ENCODE data around the gene KIF5C. TPM values are rescaled to one million over a fixed set of nuclear protein-coding genes. Genes with fewer than 3 reads are reported as not detected.

KIF5C gene
- total RNA-seq, 4 donors from 2014 or later, result 0.51 to 2.8 (median 2.0) TPM

- no peak for DNase-seq
- no peak for ATAC-seq
- no peaks in the 10 kb centered on the region for H3K9me3 ChIP-seq
- no peak overlapping the region for H3K4me3 ChIP-seq
- no peak for TF ChIP-seq POLR2A (IDR thresholded peaks at IDR 0.05)
- TF ChIP-seq, protein P1, sequence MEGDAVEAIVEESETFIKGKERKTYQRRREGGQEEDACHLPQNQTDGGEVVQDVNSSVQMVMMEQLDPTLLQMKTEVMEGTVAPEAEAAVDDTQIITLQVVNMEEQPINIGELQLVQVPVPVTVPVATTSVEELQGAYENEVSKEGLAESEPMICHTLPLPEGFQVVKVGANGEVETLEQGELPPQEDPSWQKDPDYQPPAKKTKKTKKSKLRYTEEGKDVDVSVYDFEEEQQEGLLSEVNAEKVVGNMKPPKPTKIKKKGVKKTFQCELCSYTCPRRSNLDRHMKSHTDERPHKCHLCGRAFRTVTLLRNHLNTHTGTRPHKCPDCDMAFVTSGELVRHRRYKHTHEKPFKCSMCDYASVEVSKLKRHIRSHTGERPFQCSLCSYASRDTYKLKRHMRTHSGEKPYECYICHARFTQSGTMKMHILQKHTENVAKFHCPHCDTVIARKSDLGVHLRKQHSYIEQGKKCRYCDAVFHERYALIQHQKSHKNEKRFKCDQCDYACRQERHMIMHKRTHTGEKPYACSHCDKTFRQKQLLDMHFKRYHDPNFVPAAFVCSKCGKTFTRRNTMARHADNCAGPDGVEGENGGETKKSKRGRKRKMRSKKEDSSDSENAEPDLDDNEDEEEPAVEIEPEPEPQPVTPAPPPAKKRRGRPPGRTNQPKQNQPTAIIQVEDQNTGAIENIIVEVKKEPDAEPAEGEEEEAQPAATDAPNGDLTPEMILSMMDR (IDR thresholded peaks at IDR 0.05 in 4 of 5, conservative IDR thresholded peaks at IDR 0.05 in 1 of 5), result no peak
- intact Hi-C loops (cut with DNase I; ENCODE audit: low total_unique reads) (no loop called here), in situ Hi-C loops (cut with MboI; ENCODE audit: low sequenced_read_pairs in 4 of 4) (no loop called here)
- no peaks in the 10 kb centered on the region for H3K36me3 ChIP-seq
- no peak overlapping the region for H3K27ac ChIP-seq
- H3K4me1 ChIP-seq, result no peaks in the 10 kb centered on the region
- no peaks in the 10 kb centered on the region for H3K27me3 ChIP-seq
Observed at GRCh38 chr2:148952621-148953020, 77.6 kb downstream of the KIF5C start.

DNA sequence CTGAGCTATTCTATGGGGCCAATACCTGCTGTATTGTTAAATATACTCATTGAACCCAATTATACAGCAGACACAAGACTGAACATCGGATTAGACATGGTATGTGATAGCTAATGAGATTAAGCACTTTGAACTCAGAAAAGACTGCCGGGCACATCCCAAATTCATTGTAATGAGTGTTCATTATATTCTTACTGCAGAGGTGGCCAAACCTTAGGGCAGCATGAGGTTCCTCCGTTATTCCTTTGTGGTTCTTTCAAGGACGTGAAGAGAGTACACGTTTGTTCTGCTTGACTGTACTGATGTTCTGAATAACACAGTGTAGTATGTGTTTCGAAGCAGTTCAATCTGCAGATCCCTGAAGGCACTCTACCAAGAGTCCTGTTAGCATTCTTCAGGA is 78.4 kb downstream of the KIF5C start:
- ATAC-seq, result no peak
- Histone ChIP-seq H3K27ac (no peak overlapping the region), H3K27me3 (no peaks in the 10 kb centered on the region), H3K9me3 (no peaks in the 10 kb centered on the region), H3K4me1 (no peaks in the 10 kb centered on the region), H3K4me3 (no peak overlapping the region), H3K36me3 (no peaks in the 10 kb centered on the region)
- no peak for TF ChIP-seq POLR2A (IDR thresholded peaks at IDR 0.05)
- TF ChIP-seq, protein P1 (IDR thresholded peaks at IDR 0.05 in 4 of 5, conservative IDR thresholded peaks at IDR 0.05 in 1 of 5), result no peak
- DNase-seq, result no peak
- intact Hi-C loops (cut with DNase I; ENCODE audit: low total_unique reads) (no loop called here), in situ Hi-C loops (cut with MboI; ENCODE audit: low sequenced_read_pairs in 4 of 4) (no loop called here)

DNA sequence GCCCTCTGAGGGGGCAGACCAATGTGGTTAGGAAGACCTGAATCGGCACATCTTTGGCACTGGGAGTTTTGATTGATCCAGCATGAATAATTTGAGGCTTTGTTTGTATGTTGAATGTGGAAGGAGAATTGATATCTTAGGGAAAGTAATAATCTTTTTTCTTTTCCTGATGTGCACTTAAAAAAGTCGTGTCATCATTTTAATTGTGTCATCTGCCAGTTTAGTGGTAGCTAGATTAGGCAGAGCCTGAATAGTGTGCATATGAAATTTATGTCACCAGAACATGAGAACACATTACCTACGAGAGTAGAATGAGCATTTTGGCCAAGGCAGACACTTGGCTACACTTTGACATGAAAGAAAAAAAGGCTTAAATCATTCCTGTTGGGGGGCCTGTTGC is 79.5 kb downstream of the KIF5C start:
- in situ Hi-C loops (cut with MboI; ENCODE audit: low sequenced_read_pairs in 4 of 4), result no loop called here
- intact Hi-C loops (cut with DNase I; ENCODE audit: low total_unique reads), result no loop called here
- TF ChIP-seq, protein P1 (IDR thresholded peaks at IDR 0.05 in 4 of 5, conservative IDR thresholded peaks at IDR 0.05 in 1 of 5), result no peak
- no peak for TF ChIP-seq POLR2A (IDR thresholded peaks at IDR 0.05)

GRCh38 chr2:148955798-148956197 is 80.8 kb downstream of the KIF5C start:
- no peak for ATAC-seq
- TF ChIP-seq, protein P1 (IDR thresholded peaks at IDR 0.05 in 4 of 5, conservative IDR thresholded peaks at IDR 0.05 in 1 of 5), result no peak
- TF ChIP-seq POLR2A (IDR thresholded peaks at IDR 0.05), result no peak
- in situ Hi-C loops (cut with MboI; ENCODE audit: low sequenced_read_pairs in 4 of 4), result no loop called here

More for the DNA sequence above, 79.5 kb downstream of the KIF5C start:
- DNase-seq (no peak), ATAC-seq (no peak)
- Histone ChIP-seq H3K4me3 (no peak overlapping the region), H3K36me3 (no peaks in the 10 kb centered on the region), H3K27me3 (no peaks in the 10 kb centered on the region), H3K27ac (no peak overlapping the region), H3K9me3 (no peaks in the 10 kb centered on the region), H3K4me1 (no peaks in the 10 kb centered on the region)

GRCh38 chr2:148957023-148957422 is 82.0 kb downstream of the KIF5C start:
- intact Hi-C loops (cut with DNase I; ENCODE audit: low total_unique reads) (no loop called here), in situ Hi-C loops (cut with MboI; ENCODE audit: low sequenced_read_pairs in 4 of 4) (no loop called here)
- Histone ChIP-seq H3K9me3 (no peaks in the 10 kb centered on the region), H3K4me1 (no peaks in the 10 kb centered on the region), H3K27ac (no peak overlapping the region), H3K27me3 (no peaks in the 10 kb centered on the region), H3K36me3 (no peaks in the 10 kb centered on the region), H3K4me3 (no peak overlapping the region)
- ATAC-seq, result no peak
- no peak for DNase-seq
- TF ChIP-seq, protein P1 (IDR thresholded peaks at IDR 0.05 in 4 of 5, conservative IDR thresholded peaks at IDR 0.05 in 1 of 5), result no peak
- no peak for TF ChIP-seq POLR2A (IDR thresholded peaks at IDR 0.05)

More at GRCh38 chr2:148955798-148956197, 80.8 kb downstream of the KIF5C start:
- no peak overlapping the region for H3K4me3 ChIP-seq
- H3K4me1 ChIP-seq, result no peaks in the 10 kb centered on the region
- no peaks in the 10 kb centered on the region for H3K36me3 ChIP-seq
- no peaks in the 10 kb centered on the region for H3K27me3 ChIP-seq
- intact Hi-C loops (cut with DNase I; ENCODE audit: low total_unique reads), result no loop called here
- no peak overlapping the region for H3K27ac ChIP-seq
- H3K9me3 ChIP-seq, result no peaks in the 10 kb centered on the region
- DNase-seq, result no peak

Data from gastrocnemius medialis (tissue), 4 donors.